ENCODE results near the gene FBXW7.
"Not testable (repeated sequence)": the region's sequence is repeated elsewhere in the genome, so short reads cannot be mapped to it uniquely, and the experiment has no call there.

Gene FBXW7, protein sequence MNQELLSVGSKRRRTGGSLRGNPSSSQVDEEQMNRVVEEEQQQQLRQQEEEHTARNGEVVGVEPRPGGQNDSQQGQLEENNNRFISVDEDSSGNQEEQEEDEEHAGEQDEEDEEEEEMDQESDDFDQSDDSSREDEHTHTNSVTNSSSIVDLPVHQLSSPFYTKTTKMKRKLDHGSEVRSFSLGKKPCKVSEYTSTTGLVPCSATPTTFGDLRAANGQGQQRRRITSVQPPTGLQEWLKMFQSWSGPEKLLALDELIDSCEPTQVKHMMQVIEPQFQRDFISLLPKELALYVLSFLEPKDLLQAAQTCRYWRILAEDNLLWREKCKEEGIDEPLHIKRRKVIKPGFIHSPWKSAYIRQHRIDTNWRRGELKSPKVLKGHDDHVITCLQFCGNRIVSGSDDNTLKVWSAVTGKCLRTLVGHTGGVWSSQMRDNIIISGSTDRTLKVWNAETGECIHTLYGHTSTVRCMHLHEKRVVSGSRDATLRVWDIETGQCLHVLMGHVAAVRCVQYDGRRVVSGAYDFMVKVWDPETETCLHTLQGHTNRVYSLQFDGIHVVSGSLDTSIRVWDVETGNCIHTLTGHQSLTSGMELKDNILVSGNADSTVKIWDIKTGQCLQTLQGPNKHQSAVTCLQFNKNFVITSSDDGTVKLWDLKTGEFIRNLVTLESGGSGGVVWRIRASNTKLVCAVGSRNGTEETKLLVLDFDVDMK

DNA sequence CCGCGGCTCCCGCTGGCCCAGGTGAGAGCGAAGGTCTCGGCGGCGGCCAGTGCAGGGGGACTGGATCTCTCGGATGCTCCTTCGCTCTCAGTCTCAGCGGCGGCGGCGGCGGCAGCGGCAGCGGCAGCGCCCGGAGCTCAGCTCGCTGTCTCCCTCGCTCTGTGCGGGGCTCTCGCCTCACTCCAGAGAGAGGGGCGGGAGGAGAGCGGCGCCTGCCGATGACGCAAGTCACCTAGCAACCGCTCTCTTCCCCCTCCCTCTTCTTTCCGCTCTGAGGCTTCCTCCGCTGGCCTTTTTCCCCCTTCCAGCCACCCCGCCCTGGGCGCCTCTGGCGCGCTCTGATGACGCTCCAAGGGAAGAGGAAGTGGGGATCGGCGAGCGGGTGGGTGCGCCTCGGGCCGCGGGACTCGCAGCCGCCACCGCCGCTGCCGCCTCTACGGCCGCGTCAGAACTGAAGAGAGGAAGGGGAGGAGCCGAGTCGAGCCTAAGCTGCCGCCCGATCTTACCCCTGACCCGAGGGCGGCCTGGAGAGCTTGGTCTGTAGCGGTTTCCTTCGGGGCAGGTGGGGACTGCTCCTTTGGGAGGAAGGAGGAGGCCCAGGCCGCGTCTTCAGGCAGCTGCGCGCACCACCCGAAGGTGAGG, at the start of gene FBXW7:
Gene FBXW7 (minus strand): TSS at position 190 of the 642 bp plus-strand sequence. CDS start 124,289 bp downstream, outside the sequence.
- DNase-seq, result peak; percentile 99

DNA sequence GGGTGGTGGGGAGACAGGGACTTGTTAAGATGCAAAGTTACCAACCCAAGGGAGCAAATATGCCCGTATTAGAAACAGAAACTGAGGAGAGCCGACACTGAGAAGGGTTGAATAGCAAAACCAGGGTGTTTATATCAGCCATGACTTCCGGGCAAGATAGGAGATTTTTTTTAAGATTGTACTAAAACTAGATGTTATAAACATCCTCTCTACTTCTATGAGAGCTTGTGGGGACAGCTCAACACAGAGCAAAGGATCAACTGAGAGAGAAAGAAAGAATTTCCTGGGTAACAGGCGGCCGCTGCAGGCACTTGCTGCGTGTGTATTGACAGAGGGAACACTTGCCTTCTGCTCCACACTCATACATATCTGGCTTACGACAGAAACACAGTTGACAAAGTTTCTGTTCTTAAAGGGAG, 49.1 kb upstream of the FBXW7 start:
- no peak for DNase-seq

DNA sequence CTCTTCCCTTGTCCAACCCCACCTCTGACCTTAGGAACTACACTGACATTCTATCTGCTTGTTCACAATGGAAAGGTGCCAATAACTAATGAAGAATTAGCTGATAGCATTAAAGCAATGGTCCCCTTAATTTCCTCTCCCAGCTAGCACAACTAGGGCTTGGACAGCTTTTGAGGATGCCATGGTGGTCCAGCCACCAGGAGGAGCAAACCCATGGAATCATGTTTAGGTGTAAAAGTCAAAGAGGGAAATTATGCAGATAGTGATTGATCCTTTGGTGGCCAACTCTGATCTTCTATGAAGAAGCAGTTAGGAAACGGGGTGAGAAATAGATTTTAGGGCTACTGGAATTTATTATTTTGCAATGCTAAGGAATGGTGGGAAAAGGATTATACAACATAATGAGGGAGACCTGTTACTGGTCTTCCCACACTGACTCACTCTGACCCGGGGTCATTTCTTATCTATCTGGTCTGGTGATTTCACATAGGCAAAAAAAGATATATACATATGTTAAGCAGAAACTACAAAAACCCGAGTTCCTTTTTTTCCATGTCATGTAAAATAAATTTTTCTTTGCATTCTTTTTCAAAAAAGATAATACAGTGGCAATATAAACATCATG, 45.8 kb upstream of the FBXW7 start:
- DNase-seq, result no peak

DNA sequence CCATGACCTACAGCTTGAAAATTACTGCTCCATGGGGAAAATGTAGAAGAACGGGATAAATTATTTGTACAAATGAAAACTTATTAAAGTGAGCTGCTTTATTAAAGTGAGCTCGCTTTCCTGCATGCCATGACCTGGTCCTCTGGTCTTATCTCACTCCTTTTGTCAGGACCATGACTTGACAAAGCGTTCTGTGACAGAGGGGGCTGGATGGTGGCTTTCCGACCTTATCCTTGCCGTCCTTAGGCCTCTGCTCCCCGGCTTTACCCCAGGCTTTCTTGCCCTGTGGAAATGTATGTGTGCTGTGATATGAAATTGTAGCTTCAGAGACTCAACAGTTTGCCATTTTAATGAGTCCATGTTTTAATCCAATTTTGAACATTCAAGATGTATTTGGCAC, 44.0 kb upstream of the FBXW7 start:
- no peak for DNase-seq

DNA sequence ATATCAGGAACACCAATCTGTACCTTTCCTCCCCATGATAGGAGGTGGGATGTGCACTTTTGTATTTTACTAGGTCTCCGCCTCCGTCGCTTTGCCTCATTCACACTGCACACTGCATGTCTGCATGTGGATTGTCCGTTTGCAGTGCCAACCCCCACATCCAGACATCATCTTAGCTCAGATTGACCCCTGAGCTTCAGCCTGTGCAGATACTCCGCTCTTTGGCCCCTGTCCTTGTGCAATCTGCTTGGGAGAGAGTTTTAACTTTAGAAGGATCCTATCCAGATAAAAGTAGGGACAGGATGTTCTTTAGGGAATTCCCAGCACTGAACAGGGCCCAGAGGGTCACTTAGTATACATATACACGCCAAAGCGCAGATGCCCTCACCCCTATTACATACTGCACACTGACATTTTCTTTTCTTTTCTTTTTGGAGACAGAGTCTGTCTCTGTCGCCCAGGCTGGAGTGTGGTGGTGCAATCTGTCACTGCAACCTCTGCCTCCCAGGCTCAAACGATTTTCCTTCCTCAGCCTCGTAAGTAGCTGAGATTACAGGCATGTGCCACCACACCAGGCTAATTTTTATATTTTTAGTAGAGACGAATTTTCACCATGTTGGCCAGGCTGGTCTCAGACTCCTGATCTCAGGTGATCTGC, 43.3 kb upstream of the FBXW7 start:
- no peak for DNase-seq

DNA sequence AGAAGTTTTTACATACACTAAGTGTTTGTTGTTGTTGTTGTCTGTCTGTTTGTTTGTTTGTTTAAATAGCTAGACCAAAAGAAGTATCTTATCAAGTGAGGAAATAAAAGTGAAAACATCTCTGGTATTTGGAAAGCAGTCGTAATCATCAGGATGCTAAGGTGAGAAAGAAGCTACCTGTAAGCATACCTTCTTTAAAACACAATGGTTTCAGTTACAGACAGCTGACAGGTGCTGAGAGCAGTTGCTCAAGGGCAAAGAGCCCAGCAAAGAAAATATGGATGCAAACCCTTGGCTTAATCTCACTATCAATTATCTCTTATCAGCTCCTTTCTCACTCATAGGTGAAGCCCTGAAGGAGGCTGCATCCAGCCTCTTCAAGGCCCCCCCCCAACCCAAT, 42.8 kb upstream of the FBXW7 start:
- no peak for DNase-seq

DNA sequence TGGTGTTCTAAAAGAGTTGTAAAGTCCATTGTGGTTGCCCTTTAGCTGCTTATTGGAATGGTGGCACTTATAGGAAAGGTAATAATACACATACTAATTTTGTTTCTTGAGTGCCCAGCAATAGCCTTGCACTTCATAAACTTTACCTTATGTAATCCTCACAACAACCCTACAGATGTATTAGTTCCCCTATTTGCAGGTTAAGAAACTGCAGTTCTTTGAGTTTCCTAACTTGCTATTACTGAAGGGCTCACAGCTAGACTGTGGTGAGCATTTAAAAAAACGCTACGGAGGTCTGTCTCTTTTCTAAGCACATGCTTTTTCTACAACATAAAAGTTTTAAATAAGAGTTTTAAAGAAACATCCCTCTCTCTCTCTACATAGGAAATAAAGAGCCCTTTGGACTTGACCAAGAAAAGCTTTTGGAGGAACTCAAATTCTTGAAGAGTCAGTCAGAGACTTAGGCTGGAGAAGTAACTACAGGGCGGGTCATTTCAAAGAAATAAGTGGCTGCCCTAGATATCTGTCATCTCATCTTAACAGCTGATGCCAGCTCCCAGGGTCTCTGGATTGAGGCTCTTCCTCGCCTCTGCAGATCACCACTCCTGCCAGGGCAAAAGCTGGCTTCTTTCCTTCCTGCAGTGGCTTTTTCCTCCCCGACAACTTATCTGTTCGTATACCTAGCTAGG, 42.0 kb upstream of the FBXW7 start:
- DNase-seq, result no peak

DNA sequence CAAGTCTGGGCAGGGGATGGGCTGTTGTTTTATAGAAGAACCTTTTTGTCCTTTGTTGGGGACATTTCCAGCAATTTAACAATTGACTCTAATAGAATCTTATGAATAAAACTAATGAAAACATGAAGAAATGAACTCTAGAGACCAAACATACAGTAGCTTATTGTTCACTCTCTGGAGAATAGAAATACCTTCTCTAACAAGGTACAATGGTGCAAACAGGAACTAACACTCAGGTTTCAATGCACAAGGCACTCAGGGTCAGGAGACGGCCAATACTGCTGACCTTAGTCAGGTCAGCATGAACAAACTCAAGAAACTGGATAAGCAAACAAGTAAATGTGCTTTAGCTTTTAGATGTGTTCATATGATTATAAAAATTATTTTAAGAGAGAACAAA, 39.6 kb upstream of the FBXW7 start:
- DNase-seq, result no peak

DNA sequence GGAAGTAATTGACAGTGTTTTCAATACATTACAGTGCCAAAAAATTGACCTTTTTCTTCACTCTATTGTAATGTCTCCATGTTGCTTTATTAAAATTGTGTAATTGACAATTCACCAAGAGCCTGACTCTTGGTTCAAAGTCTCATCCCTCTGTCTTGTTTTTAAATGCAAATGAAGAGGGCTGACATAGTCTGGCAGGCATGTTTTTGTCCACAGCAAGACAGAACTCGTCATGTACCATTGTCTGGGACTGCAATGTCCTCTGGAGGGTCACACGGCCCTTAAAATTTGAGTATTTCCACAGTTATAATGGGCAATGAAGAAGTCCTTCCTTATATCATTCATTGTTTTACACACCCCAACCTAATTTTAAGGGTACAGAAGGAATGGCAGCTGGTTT, 38.0 kb upstream of the FBXW7 start:
- no peak for DNase-seq

DNA sequence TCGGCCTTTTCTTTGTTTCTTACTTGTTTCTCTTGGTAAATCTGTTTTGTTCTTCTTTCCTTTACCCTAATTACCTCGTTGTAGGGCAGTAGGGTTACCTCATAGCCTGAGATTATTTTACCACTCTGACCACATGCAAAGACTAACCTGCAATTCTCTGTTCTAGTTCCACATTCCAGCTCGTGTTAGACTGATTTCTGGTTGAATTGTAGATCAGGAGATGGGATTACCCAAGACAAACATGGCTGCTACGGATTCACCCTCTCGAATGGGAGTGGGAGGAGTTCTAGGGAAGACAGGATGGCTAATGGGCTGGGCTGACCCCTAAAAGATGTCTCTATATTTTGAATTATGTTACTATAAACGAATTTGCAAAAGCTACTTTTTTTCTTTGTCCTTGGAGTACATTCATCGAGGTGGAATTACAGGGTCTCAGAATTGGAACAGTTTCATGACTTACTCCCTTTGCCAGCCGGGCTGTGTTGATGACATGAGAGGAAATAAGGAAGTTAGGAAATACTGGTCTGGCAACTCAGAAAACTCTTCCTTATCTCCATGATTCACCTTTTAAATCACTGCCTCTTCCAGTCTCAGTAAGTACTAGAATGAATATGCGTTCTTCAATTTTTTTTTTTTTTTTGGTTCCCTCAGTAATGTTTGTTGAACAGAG, 36.7 kb upstream of the FBXW7 start:
- no peak for DNase-seq

DNA sequence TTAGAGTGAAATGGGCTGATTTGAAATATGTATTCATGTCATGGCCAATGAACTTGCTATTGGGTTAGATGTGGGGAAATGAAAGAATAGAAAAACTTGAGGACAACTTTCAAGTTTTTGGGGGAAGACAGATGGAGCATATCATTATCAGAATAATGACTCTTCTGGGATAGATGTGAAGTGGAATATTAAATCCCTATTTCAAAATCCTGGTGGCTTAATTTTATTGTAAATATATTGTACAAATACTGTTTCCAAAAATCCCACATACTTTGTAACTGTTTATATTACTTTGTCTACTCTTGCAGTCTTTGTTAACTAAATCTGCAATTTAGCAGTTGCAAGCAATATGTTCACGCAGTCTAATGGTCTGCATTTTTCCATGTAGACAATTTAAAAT, 35.9 kb upstream of the FBXW7 start:
- DNase-seq, result no peak

DNA sequence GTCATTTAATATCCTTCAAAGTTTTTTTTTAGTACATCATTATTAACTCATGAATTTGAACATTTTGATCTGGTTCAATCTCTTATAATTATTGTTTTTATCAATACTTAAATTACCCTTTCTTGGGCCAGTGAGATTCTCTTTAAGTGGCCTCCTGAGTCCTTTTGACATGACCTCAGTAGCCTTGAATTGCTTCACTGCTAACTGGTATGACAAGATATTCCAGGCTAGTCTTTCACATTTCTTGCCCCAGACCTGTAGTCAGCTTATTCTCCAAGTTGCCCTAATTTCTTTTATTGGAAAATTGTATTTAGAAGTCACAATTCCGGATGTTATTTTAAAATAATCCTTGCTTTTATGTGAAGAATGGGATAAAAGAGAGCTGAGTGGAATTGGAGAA, 35.4 kb upstream of the FBXW7 start:
- no peak for DNase-seq

DNA sequence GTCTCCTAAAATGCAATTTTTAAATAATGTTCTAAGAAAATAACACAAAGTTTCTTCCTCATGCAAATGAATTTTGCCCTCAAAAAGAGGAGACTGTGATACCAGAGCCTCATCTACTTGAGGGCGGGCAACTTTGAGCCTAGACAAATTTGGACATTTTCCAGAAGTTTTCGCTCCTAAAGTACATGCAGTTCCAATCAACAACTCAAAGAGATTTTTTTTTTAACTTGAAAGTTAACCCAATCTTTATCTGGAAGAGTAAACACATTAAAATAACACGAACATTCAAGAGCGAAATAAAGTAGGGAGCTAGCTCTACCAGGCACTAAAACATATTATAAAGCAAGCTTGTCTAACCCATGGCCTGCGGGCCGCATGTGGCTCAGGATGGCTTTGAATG, 29.4 kb upstream of the FBXW7 start:
- no peak for DNase-seq

DNA sequence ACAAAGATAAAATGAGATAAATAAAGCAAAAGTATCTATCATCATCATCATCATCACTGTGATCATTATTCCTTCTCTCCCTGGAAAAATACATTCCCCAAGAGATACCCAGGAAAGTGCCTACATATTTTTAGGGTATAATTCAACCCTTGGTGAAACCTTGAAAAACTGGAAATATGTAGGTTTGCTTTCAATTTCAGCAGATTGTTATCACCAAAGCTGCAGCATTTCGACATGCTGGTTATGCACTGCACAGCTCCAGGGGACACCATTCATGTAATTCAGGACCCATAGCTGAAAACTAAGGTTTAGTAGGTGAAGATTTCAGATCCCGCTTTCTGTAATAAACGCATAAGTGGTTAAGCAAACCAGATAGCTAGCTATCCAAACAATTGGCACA, 28.4 kb upstream of the FBXW7 start:
- DNase-seq, result no peak

DNA sequence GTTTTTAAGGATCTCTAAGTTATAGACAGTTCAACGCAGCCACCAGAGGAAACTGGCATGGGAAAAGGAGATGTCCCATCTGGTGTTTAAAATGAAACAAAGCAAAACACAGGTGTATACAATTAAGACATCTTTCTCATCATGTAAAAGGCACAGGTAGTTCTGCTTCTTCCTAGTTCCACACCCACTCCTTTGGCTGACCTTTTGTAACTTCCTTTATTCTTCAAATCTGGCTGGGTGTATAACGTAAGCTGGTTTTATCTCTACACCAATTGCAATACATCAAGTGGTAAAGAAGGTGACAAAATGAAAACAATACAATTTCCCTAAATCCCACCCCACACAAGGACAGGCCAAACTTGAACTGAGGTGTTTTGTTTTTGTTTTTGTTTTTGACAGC, 27.3 kb upstream of the FBXW7 start:
- DNase-seq, result no peak

DNA sequence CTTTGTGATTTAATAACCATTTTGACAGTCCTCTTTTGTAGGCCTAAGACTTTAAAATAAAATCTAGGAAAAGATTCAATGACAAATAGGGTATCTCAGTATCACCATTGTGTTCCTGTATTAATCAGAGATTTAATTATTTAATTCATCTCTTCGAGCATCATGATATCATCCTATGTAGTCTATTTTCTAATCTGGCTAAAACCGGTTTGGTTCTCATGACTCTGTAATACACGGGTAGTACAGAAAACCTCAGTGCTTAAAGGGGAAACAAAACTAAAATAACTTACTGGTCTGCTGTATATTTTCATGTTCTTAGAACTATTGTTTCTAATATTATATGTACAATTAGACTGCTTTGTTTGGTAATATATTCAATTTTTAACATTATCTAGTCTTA, 23.7 kb upstream of the FBXW7 start:
- DNase-seq, result no peak

DNA sequence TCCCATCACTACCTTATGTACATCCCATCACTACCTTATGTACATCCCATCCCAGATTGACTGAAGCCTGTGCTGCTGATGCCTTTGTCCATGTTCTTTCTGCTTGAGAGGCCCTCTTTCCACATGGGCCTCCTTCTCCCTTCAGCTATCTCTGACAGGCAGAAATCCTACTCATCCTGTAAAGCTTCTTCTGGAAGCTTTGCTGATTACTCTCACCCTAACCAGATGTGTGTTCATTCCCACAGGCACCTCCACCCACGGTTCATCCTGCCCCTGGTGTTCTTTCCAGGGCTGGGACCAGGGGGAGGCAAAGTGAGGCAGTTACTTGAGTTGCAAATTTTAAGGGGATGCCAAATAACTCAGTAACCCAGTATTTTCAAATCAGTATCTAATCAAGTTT, 22.5 kb upstream of the FBXW7 start:
- DNase-seq, result no peak

DNA sequence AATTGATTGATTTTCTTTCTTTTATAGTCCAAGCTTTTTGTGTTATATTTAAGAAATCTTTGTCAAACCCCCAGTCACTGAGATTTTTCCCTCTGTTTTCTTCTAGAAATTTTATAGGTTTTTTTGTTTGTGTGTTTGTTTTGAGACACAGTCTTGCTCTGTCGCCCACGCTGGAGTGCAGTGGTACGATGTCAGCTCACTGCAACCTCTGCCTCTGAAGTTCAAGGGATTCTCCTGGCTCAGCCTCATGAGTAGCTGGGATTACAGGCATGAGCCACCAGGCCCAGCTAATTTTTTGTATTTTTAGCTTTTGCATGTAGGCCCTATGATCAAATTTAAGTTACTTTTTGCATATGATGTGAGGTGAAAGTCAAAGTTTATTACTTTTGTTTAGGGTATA, 20.9 kb upstream of the FBXW7 start:
- no peak for DNase-seq

DNA sequence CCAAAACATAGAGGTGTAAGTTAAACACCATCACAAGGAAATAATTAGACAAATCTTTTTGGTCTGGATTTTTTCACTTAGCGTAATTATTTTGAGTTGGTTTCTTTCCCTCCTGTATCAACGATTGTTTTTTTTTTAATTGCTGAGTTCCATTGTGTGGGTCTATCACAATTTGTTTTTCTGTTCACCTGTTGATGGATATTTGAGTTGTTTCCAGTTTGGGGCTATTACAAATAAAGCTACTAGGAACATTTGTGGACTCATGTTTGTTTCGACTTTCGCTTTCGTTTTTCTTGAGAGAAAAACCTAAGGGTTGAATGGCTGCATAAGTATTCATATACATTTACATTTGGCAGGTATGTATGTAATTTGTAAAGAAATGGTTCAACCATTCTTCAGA, 20.4 kb upstream of the FBXW7 start:
- no peak for DNase-seq

DNA sequence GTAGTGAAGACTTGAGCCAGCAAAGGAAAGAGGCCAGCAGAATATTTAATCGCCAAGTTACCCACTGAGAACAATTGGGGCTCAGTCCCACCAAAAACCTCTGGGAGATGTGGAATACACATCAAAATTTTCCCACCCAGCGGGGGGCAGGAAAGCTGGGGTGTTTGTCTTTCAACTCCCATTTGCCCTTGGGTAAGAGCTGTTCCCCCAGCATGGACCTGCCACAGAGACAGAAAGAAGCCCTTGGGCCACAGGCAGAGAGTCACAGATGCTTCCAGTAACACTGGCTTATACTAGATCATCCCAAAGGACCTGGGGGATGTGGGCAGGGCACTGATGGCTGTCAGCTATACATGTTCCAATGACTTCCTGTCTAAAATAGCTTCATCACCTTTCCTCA, 18.9 kb upstream of the FBXW7 start:
- no peak for DNase-seq

DNA sequence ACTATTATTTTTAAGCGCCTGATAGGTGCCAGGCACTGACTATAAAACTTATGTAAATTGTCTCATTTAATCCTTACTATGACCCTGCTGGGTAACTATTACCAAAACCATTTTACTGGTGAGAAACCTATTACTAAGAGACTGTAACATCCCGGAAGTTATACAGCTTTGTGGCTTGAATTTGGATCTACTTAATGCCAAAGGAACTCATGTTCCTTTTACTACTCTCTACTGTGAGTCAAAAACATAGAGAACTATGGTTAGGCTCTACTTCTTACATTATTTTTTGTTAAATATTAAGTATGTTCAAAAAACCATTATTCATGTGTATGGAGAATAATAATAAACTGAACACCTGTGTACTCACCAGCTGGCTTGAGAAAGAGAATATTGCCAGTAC, 14.8 kb upstream of the FBXW7 start:
- not testable (repeated sequence) for DNase-seq

DNA sequence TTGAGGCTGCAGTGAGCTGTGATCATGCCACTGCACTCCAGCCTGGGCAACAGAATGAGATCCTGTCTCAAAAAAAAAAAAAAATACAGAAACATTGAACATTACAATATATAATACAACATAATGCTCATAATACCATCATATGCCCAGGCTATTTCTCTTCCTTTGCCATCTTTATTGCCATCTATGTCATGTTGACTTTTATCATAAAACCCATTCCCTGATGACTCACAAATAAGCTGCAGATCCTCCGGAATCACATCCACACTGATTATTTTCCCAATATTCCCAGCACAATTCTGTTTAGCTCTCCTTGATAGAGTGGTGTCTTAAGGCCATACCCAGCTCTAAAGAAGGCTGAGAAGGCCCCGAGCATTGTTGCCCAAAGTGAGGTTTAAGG, 9.2 kb upstream of the FBXW7 start:
- no peak for DNase-seq

All from activated gamma-delta T cell treated with Interleukin-2 at 50 U/mL for 16 hours (primary cell).